NK-92 (cell line): Measurements from ENCODE around the gene CMTM7.

Experiments
- DNase-seq: peaks from one replicate; lab custom pipeline; 2025; ENCODE audit not compliant: unreplicated experiment; lab: John Stamatoyannopoulos, UW

CMTM7 gene, protein sequence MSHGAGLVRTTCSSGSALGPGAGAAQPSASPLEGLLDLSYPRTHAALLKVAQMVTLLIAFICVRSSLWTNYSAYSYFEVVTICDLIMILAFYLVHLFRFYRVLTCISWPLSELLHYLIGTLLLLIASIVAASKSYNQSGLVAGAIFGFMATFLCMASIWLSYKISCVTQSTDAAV

DNA sequence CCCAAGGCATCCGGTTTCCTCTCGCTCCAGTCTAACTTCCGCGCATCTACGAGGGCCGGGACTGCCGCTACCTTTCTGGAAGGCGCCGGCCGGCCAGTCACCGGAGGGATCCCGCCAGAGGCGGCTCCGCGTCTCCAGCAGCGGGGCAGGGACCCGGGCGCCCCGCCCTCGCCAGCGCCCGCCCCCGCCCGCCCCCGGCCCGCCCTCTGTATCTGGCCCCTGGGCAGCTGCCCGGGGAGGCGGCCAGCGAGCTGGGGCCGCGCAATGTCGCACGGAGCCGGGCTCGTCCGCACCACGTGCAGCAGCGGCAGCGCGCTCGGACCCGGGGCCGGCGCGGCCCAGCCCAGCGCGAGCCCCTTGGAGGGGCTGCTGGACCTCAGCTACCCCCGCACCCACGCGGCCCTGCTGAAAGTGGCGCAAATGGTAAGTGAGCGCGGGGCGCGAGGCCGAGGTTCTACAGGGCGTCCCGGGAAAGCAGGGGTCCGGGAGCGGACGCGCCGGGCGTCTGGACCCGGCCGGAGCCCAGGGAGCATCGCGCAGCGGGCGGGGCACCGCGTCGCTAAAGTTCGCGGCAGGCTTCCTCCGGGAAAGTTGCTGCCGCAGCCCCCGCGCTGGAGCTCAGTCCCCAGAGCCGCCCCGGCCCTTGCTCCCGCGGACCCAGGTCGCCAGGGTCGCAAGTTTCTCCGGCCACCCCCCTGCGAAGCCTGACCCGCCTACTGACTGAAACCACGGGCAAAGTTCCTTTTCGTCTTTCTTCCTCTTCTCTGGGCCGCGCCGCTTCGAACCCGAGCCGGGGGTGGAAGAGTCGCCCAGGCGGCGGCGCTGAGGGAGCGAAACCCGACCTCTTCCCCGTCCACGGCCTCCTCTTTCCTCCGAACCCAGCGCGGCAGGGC lies at the start of gene CMTM7:
CMTM7 (plus strand) TSS at position 211 of the 893 bp plus-strand sequence; CDS start at position 265, 54 bp downstream.
- DNase-seq = no peak

DNA sequence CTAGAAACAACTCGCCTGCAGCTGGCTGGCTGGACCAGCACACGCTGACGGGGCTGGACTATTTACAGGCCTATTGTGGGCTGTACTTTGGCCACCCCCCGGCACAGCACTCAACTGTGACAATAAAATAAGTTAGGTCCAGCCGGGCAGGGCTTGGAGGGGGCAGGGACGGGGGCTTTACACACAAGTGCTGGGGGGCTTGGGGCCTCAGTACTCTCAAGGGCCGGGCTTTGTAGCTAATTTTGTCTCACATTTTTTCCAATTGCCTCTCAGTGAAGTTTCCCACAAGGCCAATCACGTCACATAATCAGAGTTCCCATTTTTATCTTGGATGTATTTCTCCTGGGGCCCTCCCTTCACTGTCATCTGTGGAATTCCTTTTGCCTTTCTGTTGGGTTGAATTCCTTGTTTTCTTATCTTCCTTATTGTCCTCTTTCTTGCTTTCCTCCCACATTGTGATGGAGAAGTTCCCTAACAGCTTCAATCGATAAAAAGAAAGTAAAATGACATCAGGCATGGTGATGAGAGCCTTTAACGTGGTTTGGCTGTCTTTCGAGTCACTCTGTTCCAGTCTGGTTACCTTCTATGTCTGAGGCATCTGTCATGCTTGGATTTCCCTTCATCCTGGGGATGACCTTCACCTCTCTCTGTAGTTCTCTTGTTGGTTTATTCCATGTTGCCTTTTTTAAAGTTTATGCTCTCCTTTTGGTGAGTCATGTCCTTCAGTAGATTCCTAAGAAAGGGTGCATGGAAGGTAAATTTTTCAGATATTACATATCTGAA lies 44.1 kb upstream of the CMTM7 start:
- no peak for DNase-seq

DNA sequence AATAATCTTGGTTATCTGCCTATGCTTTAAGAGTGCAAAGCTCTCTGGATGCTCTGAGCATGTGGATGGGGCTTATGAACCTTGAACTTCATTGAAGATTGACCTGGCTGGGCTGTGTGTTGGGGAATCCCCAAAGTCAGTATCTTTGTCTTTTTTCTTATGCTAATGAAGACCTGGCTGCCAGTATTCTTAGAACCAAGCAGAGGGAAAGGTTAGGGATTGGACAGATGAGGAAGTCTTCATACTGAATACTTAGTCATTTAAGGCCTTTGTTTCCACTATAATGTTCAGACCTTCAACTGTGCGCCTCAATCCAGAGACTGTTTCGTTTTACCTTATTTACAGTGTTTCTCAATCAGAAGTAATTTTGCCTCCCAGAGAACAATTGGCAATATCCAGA lies 42.5 kb upstream of the CMTM7 start:
- DNase-seq = no peak

DNA sequence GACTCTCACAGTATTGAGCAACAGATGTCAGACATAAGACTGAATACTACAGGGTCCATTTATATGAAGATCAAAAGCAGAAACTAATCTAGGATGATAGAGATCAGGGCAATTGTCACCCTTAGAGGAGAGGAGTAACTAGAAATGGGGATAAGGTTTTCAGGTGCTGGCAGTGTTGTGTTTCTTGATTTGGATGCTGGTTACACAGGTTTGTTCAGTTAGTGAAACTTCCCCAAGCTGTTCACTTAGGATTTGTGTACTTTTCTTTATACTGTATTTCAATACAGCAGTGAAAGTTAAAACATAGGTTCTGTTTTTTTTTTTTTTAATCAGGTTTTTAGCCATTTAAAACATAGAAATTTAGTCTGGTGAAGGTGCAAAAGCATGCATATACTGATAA lies 39.1 kb upstream of the CMTM7 start:
- no peak for DNase-seq

DNA sequence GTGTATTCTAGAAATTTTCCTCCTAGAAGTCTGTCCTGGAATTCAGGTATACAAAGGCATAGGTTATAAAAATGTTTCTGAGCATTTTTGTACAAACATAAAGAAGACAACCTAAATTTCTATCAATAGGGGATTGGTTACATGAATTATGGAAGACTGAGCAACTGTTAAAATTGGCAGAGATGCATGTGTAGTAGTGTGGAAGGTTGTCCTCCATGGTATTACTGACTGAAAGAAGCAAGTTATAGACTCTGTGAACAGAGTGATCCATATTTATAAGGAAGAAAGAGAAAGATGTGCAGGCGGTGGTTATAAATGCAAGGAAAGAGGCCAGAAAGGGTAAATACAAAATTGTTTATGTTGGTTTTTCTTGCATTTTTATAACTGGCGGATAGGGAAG lies 38.3 kb upstream of the CMTM7 start:
- no peak for DNase-seq

DNA sequence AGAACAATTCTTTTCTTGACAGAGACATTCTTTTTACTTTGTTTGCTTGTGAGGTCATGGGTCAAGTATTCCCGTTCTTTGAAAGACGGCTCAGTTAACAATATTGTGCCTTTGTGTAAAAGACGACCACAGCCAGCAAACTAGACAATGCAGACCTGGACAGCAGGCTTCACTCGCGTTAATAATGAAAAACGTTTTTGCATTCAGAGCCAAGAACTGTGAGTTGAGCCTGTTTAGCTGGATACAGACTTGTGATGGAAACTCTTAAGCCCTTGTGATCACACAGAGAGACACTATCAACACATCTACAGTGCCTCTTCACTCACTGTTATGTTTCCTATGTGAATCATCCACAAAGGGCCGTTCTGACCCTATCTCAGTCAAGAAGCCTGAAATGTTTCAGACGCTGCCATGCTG lies 37.3 kb upstream of the CMTM7 start:
- no peak for DNase-seq

DNA sequence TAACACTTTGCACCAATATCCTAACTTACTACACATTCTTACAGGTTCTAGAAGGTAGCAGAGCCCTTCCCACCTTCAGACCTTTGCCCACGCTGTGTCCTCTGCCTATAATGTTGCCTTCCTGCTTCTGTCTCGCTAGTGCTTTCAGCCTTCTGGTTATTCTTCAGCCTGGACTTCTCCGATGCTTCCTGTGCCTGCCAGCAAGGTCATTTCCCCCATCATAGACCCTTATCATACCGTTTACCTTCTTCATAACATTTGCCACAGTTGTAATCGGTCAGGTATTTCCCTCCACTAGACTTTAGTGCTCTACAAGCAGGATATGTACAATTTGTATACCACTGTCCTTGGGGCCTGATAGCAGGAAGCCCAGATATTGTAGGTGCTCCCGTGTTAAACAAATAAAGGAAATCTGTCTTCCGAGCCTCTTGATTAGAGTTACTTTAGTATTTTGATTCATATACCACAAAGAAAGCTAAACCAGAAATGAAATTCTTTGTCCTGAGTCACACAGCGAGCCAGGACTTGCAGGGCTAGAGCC lies 35.8 kb upstream of the CMTM7 start:
- no peak for DNase-seq

DNA sequence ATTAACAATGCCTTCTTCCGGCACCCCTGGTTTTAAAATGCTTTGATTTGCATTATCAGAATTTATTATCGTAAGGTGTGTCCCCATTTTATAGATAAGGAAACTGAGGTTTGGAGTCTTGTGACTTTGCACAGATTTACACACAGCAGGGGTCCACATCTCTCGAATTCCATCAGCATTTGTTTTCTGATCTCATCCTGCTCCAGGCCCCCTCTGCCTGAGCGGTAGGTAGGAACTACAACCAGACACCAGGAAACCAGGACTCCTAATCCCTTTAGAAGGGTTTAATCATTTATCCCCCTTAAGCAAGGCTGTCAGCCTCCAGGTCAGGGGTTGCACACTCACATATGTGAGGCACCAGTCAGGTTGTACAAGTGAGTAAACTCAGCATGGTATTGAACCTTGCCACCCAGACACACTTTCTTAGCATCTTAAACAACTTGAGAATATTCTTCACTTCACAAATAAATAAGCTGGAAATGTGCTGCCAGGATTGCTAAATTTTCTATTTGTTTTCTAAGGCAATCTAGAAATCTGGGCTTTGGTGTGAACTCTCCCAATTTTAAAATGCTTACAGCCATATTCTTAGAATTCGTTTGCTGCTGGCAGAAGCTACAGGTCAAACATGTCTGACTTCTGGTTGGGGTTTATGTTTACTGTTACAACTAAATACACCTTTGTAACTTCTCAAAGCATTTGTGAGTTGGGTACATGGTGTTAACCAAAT lies 31.7 kb upstream of the CMTM7 start:
- DNase-seq = no peak

DNA sequence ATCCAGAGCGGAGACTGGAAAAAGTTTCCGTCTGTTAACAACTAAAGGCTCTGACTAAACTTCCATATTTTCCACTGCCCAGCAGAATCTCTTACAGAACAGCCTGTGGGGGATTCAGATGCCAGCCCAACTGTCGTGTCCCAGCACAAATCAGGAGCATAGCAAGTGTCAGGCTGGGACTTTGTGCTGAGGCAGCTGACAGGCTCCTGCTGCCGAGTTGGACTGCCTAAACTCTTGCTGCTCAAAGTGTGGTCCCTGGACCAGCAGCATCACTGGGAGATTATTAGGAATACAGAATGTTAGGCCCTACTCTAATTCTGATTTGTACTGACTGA lies 31.2 kb upstream of the CMTM7 start:
- no peak for DNase-seq

DNA sequence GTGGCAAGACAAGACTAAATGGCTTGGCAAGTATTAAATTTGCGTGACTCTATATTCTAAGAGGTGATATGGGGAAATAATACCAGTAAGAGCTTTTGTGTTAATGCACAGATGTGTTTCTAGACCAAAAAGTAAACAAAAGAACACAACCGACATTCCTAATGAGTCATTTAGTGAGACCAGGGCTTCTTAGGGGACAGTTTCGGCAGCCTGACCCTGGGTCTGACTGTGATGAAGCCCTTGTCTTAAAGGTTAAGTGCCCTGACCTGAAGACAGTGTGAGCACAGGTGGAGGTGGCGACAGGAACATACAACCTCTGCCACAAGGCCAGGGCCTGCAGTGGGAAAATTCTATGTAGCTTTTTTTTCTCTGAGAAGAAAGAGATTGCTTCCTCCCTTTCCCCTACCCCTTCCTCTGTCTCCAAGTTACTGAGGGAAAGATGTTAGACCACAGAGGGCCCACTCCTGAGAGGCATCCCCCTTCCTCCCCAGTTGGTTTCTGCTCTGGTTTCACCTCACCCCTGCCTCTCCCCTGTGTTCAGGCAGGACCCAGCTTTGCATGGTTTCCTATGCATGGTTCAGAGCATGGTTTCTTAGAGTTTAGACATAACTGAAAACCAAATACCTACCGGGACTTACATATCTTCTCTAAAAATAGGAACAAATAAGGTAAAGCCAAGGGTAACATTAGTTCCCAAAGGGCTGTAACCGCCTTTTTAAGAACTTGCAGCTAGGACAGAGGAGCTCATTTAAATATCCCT lies 24.8 kb upstream of the CMTM7 start:
- no peak for DNase-seq

DNA sequence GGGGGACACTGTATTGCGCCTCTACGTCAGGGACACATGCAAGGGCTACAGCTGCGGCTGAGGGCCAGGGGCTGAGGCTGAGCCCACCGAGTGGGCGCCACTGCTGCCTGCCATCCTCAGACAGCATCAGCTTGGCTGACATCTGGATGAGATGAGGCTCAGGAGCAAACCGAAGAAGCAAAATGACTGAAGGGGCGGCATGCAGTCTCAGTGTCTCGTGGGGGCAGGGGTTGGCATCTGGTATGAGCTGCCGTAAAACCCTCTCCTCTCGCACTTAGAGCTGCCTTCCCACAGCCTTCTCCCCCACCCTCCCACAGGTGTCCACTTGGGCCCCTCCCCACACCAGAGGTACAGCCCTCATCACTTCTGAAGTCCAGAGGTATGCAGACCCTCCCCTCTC lies 24.2 kb upstream of the CMTM7 start:
- no peak for DNase-seq

DNA sequence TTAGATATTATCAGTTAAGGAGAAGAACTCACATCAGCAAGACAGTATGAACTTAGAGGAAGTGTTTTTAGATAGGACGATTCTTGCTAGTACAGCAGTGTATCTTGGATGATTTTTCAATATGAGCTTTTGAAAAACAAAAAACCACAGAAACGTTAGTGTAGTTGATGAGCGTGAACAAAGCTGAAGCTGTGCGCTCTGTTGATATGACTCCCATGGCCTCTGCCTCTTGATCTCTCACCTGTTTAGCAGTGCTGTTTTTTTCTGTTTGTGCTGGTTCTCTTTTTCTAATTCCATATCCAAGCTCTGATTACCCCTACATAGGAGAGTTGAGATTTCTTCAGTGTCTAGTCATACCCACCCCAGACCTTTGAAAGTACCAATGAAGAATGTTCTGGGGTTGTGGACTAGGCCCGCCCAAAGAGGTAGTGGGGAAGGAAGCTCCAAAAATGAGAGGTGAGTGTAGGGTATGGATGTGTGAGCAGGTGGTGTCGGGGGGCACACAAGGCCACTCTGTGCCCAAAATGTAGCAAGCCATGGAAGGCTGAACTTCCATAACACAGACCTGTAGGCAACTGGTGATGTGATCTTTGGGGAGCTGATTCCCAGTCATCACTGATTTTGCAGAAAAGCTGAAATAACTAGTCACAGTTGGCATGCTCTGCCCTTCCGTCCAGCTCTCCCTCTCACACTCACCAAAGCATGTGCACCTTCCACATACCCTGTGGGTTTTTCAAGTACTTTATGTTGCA lies 20.0 kb upstream of the CMTM7 start:
- no peak for DNase-seq

DNA sequence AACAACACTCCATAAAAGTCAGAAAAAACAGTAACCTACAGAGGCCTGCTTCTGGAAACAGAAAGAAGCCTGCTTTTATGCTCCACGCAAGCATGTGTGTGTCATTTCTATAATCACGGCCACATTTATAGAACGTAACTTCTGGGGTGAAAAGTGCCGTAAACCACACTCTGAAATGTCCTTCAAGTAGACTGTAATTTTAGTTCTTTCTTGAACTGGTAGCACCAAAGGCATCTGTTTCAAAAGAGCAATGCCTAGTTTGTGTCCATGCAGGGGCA lies 19.5 kb upstream of the CMTM7 start:
- no peak for DNase-seq

DNA sequence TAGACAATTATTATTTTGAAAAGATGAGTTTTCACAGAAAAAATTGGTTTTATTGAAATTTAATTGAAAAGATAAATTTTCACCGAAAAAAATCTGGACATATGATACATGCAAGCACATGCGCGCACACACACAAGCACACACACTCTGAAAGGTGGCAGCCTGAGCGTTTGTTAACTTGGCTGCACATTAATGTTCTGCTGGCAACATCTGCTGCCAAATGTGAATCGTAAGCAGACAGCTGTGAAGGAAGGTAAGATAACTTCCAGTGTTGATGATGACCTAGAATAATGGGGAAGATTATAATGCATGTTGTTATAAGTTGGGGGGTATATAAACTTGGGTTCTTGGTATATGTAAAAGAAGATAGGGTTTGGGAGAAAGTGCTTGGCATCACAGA lies 18.4 kb upstream of the CMTM7 start:
- no peak for DNase-seq

DNA sequence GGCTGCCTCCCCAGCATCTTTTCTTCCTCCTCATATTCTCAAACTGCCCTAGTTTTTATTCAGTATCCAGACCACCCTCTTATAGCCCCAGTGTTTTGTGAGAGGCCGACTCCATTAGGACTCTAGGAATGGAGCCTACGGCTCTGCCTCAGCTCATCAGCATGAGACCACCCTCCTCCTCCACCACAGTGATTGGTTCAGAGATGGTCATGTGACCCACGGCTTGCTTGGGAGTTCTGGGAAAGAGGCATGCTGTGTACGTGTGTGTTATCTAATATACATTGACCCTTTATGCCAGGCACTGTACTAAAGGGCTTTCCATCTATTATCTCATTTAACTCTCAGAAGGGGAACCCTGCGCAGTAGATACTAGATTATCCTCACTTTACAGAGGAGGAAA lies 17.8 kb upstream of the CMTM7 start:
- DNase-seq = no peak

DNA sequence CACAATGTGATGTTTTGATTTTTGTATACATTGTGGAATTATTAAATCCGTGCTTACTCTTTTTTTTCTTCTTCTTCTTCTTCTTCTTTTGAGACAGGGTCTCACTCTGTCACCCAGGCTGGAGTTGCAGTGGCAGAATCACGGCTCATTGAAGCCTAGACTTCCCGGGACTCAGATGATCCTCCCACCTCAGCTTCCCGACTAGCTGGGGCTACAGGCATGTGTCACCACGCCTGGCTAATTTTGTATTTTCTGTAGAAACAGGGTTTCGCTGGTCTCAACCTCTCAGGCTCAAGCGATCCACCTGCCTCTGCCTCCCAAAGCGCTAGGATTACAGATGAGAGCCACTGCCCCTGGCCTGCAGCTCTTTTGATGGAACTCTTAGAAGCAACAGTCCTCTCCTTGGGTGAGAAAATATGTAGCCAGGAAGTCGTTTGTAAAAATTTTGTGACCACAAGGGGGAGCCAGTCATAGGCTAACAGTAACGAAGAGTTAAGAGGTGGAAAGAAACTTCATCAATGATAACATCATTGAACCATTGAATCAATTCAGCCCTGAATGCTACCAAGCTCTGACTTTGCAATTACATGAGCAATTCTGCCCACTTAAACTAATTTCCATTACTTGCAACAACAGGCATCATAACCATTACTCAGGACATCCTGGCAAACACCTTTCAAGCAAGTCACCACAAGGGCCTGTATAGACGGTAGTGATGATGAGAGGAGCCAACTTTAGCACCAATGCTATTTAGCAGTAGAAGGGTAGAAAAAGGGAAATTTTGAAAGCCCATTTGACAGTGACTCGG lies 16.7 kb upstream of the CMTM7 start:
- no peak for DNase-seq

DNA sequence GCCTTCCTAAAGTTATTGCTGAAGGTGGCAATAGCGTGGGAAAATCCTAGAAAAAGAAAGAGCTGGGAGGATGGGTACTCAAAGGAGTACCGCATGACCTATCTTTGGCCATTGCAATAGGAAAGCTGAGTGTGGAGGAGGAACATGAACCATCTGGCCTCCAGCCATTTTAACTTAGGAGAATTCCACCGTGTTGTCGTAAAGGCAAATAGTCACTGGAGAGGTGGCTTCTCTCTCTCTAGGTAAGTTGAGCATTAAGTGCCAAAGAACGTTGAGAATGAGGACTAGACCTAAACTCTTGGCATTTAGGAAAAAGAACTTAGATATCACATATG lies 16.1 kb upstream of the CMTM7 start:
- DNase-seq = no peak

DNA sequence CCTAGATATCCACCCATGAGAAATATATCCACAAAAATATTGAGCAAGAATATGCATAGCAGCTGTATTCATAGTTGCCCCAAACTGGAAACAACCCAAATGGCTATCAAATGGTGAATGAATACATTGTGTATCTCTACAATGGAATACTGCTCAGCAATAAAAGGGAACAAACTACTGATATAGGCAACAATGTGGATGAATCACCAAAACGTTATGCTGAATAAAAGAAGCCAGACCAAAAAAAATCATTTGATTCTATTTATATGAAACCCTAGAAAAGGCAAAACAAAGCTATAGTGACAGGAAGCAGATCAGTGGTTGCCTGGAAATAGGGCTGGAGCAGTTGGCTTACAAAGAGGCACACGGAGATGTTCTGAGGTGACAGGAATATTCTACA lies 15.5 kb upstream of the CMTM7 start:
- no peak for DNase-seq

DNA sequence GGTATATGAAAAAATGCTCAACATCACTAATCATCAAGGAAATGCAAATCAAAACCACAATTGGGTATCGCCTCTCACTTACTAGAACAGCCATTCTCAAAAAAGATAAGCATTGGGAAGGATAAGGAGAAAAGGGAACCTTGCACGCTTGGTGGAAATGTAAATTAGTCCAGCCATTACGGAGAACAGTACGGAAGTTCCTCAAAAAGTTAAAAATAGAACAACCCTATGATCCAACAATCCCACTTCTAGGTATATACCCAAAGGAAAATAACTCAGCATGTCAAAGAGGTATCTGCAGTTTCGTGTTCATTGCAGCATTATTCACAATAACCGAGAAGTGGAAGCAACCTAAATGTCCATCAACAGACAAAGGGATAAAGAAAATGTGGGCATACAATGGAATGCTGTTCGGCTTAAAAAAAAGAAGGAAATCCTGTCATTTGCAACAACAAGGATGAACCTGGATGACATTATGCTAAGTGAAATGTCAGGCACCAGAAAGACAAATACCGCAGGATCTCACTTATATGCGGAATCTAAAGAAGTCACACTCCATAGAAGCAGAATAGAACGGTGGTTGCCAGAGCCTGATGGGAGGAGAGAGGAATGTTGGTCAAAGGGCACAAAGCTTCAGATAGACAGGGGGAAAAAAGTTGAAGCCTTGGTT lies 11.7 kb upstream of the CMTM7 start:
- DNase-seq = no peak
